ENCODE results near the gene GAB2. TPM values are rescaled to one million over a fixed set of nuclear protein-coding genes. Genes with fewer than 3 reads are reported as not detected.

GAB2 gene
- total RNA-seq, 2 experiments from 2014 or later = 1.2 to 1.3 TPM

GRCh38 chr11:78228467-78228866 is 189.2 kb downstream of the GAB2 start:
- no TSS peak for BruUV-seq (replicated peaks)
- no peak overlapping the region for H3K4me3 ChIP-seq (ENCODE audit: low read depth, low read length, poor library complexity, severe bottlenecking)
- peak overlapping the region; percentile 38; the same call in 1 of the 2 replicates for H2AFZ ChIP-seq (ENCODE audit: low read length)
- no peaks in the 10 kb centered on the region for H3K79me2 ChIP-seq (ENCODE audit: insufficient read depth, low read depth, low read length)
- H4K20me1 ChIP-seq (ENCODE audit: insufficient read depth, low read length) = no peaks in the 10 kb centered on the region
- H3K36me3 ChIP-seq (ENCODE audit: insufficient read depth, low read length) = no peaks in the 10 kb centered on the region
- POLR2A ChIA-PET = interaction anchor here (0.5 to 0.6 kb wide), 2 partner anchors 188 to 310 kb away, joined by 3 to 6 read pairs; no protein-coding TSS in a partner anchor
- no peak overlapping the region for H3K27ac ChIP-seq (ENCODE audit: low read depth, low read length, poor library complexity, severe bottlenecking)
- H3K4me1 ChIP-seq (ENCODE audit: insufficient read depth, low read length, poor library complexity, severe bottlenecking) = peaks cover 33% of the 10 kb centered on the region
- CTCF ChIA-PET (ENCODE audit: unreplicated experiment) = interaction anchor here (0.9 to 1.4 kb wide), 2 partner anchors 24 to 336 kb away, joined by 3 read pairs; no protein-coding TSS in a partner anchor
- peak overlapping the region; percentile 54 for H3K4me2 ChIP-seq (ENCODE audit: low read length)
- no peaks in the 10 kb centered on the region for H3K9me3 ChIP-seq (ENCODE audit: low read length)
- peak; percentile 80 for DNase-seq (ENCODE audit: low spot score)
- peak; percentile 84 for TF ChIP-seq CTCF (conservative IDR thresholded peaks at IDR 0.05; ENCODE audit: low read length)
- no peak for TF ChIP-seq EZH2phosphoT487 (IDR thresholded peaks at IDR 0.05; ENCODE audit: borderline replicate concordance, low read depth, low read length)
- no peaks in the 10 kb centered on the region for H3K9me2 ChIP-seq (ENCODE audit: insufficient read depth, low read length)
- intact Hi-C loops (cut with micrococcal nuclease; ENCODE audit: unreplicated experiment) = loop anchor here (2.0 kb wide), 3 partner anchors 186 to 358 kb away; no protein-coding TSS in a partner anchor

GRCh38 chr11:78227921-78228320 is 189.7 kb downstream of the GAB2 start:
- no peaks in the 10 kb centered on the region for H4K20me1 ChIP-seq (ENCODE audit: insufficient read depth, low read length)
- no peaks in the 10 kb centered on the region for H3K9me2 ChIP-seq (ENCODE audit: insufficient read depth, low read length)
- no TSS peak for BruUV-seq (replicated peaks)
- peaks cover 38% of the 10 kb centered on the region for H3K4me1 ChIP-seq (ENCODE audit: insufficient read depth, low read length, poor library complexity, severe bottlenecking)
- ChIA-PET POLR2A (interaction anchor here (0.5 to 0.9 kb wide), 6 partner anchors 8 to 344 kb away, joined by 3 to 6 read pairs (median 4); no protein-coding TSS in a partner anchor), CTCF (ENCODE audit: unreplicated experiment) (interaction anchor here (0.6 to 1.4 kb wide), 3 partner anchors 16 to 336 kb away, joined by 3 to 6 read pairs (median 3); no protein-coding TSS in a partner anchor)
- H3K4me2 ChIP-seq (ENCODE audit: low read length) = peak overlapping the region; percentile 54
- no peak for TF ChIP-seq CTCF (conservative IDR thresholded peaks at IDR 0.05; ENCODE audit: low read length)
- no peak for TF ChIP-seq EZH2phosphoT487 (IDR thresholded peaks at IDR 0.05; ENCODE audit: borderline replicate concordance, low read depth, low read length)
- H3K79me2 ChIP-seq (ENCODE audit: insufficient read depth, low read depth, low read length) = no peaks in the 10 kb centered on the region
- H3K4me3 ChIP-seq (ENCODE audit: low read depth, low read length, poor library complexity, severe bottlenecking) = no peak overlapping the region
- H2AFZ ChIP-seq (ENCODE audit: low read length) = peak overlapping the region; percentile 38; the same call in 1 of the 2 replicates
- H3K36me3 ChIP-seq (ENCODE audit: insufficient read depth, low read length) = no peaks in the 10 kb centered on the region
- peak; percentile 37 for DNase-seq (ENCODE audit: low spot score)
- intact Hi-C loops (cut with micrococcal nuclease; ENCODE audit: unreplicated experiment) = loop anchor here (2.0 kb wide), 3 partner anchors 187 to 359 kb away; no protein-coding TSS in a partner anchor
- no peak overlapping the region for H3K27ac ChIP-seq (ENCODE audit: low read depth, low read length, poor library complexity, severe bottlenecking)
- H3K9me3 ChIP-seq (ENCODE audit: low read length) = no peaks in the 10 kb centered on the region
